Measurements from ENCODE around the gene ECE1. TPM values are rescaled to one million over a fixed set of nuclear protein-coding genes. Genes with fewer than 3 reads are reported as not detected.

The ECE1 gene
- total and polyA plus RNA-seq, 4 donors: 12.1 to 155 (median 123) TPM

GRCh38 chr1:21247892-21248715, 42.2 kb downstream of the ECE1 start:
- no peaks in the 10 kb centered on the region for H3K27me3 ChIP-seq (ENCODE audit: control insufficient read depth in 1 of 2, insufficient read depth in 2 of 2, low read length in 1 of 2)
- peaks cover 2 to 16% of the 10 kb centered on the region in 2 donors for H3K36me3 ChIP-seq (ENCODE audit: control insufficient read depth in 1 of 2, insufficient read depth in 2 of 2, low read length in 1 of 2)
- H3K27ac ChIP-seq (ENCODE audit: low read depth in 1 of 2, low read length in 2 of 2): no peak overlapping the region
- no peak overlapping the region for H3K4me3 ChIP-seq (ENCODE audit: low read length in 2 of 2)
- WGBS, 2 donors: 90 to 92% methylated on average over 14 of the region's 14 CpGs
- H3K9me3 ChIP-seq (ENCODE audit: control insufficient read depth, low read length): no peaks in the 10 kb centered on the region
- intact Hi-C loops (cut with DNase I): no loop called here
- H3K4me1 ChIP-seq (ENCODE audit: control insufficient read depth in 1 of 2, insufficient read depth in 2 of 2, low read length in 2 of 2): no peaks in the 10 kb centered on the region
- DNase-seq (no peak), ATAC-seq (ENCODE audit: low FRiP score) (no peak)

GRCh38 chr1:21246905-21247642, 43.2 kb downstream of the ECE1 start:
- no peak overlapping the region for H3K27ac ChIP-seq (ENCODE audit: low read depth in 1 of 2, low read length in 2 of 2)
- peaks cover 7 to 16% of the 10 kb centered on the region in 2 donors for H3K36me3 ChIP-seq (ENCODE audit: control insufficient read depth in 1 of 2, insufficient read depth in 2 of 2, low read length in 1 of 2)
- no peaks in the 10 kb centered on the region for H3K27me3 ChIP-seq (ENCODE audit: control insufficient read depth in 1 of 2, insufficient read depth in 2 of 2, low read length in 1 of 2)
- H3K9me3 ChIP-seq (ENCODE audit: control insufficient read depth, low read length): no peaks in the 10 kb centered on the region
- WGBS, 2 donors: 90% methylated on average over 20 of the region's 20 CpGs
- no peak overlapping the region for H3K4me3 ChIP-seq (ENCODE audit: low read length in 2 of 2)
- H3K4me1 ChIP-seq (ENCODE audit: control insufficient read depth in 1 of 2, insufficient read depth in 2 of 2, low read length in 2 of 2): no peaks in the 10 kb centered on the region
- ATAC-seq (ENCODE audit: low FRiP score) (no peak), DNase-seq (no peak)
- intact Hi-C loops (cut with DNase I): no loop called here

- no peak overlapping the region for H3K27ac ChIP-seq (ENCODE audit: low read depth in 1 of 2, low read length in 2 of 2)
- no peak for DNase-seq
- intact Hi-C loops (cut with DNase I): no loop called here
- H3K36me3 ChIP-seq (ENCODE audit: control insufficient read depth in 1 of 2, insufficient read depth in 2 of 2, low read length in 1 of 2): peaks cover 7 to 16% of the 10 kb centered on the region in 2 donors
- no peaks in the 10 kb centered on the region for H3K4me1 ChIP-seq (ENCODE audit: control insufficient read depth in 1 of 2, insufficient read depth in 2 of 2, low read length in 2 of 2)
- H3K4me3 ChIP-seq (ENCODE audit: low read length in 2 of 2): no peak overlapping the region
- no peak for ATAC-seq (ENCODE audit: low FRiP score)
- H3K9me3 ChIP-seq (ENCODE audit: control insufficient read depth, low read length): no peaks in the 10 kb centered on the region
- H3K27me3 ChIP-seq (ENCODE audit: control insufficient read depth in 1 of 2, insufficient read depth in 2 of 2, low read length in 1 of 2): no peaks in the 10 kb centered on the region
- WGBS, 2 donors: 97% methylated on average over 4 of the region's 4 CpGs
Observed at GRCh38 chr1:21245688-21246229, 44.5 kb downstream of the ECE1 start.

DNA sequence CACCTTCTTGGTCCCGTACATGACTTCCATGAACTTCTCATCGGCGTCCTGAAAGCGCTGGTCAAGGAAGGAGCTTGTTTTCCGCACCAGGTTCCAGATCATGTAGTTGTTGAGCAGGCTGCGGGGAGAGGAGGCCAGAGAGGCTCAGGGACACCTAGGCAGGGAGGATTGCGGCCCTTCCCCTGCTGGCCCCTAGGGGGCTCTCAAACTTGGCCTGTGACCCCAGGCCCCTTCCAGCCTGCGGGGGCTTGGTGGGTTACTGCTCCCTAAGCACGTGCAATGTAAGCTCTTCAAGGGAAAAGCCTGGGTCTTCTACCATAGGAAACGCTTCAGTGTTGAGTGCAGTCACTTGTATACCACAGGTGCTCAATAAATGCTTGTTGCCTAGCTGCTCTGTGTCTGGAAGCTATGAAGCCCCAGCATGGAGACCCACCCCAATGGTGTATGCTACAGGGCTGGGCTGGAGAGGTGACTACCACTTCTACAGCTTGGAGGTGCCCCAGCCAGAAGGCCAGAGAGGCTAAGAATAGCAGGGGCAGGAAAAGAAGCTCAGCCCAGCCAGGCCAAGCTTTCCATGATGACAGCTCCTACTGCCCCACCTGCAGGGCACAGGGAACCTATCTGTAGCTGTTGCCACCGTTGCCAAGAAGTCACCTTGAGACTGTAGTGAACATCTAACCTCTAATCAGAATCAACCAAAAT, 45.1 kb downstream of the ECE1 start:
- Histone ChIP-seq H3K4me3 (ENCODE audit: low read length in 2 of 2) (no peak overlapping the region), H3K36me3 (ENCODE audit: control insufficient read depth in 1 of 2, insufficient read depth in 2 of 2, low read length in 1 of 2) (peaks cover 7 to 16% of the 10 kb centered on the region in 2 donors), H3K9me3 (ENCODE audit: control insufficient read depth, low read length) (no peaks in the 10 kb centered on the region), H3K27ac (ENCODE audit: low read depth in 1 of 2, low read length in 2 of 2) (no peak overlapping the region), H3K4me1 (ENCODE audit: control insufficient read depth in 1 of 2, insufficient read depth in 2 of 2, low read length in 2 of 2) (no peaks in the 10 kb centered on the region), H3K27me3 (ENCODE audit: control insufficient read depth in 1 of 2, insufficient read depth in 2 of 2, low read length in 1 of 2) (no peaks in the 10 kb centered on the region)
- ATAC-seq (ENCODE audit: low FRiP score) (no peak), DNase-seq (no peak)
- WGBS, 2 donors: 91% methylated on average over 11 of the region's 11 CpGs
- intact Hi-C loops (cut with DNase I): no loop called here

- Histone ChIP-seq H3K27me3 (ENCODE audit: control insufficient read depth in 1 of 2, insufficient read depth in 2 of 2, low read length in 1 of 2) (no peaks in the 10 kb centered on the region), H3K4me1 (ENCODE audit: control insufficient read depth in 1 of 2, insufficient read depth in 2 of 2, low read length in 2 of 2) (no peaks in the 10 kb centered on the region), H3K36me3 (ENCODE audit: control insufficient read depth in 1 of 2, insufficient read depth in 2 of 2, low read length in 1 of 2) (peaks cover 7 to 16% of the 10 kb centered on the region in 2 donors), H3K27ac (ENCODE audit: low read depth in 1 of 2, low read length in 2 of 2) (no peak overlapping the region), H3K4me3 (ENCODE audit: low read length in 2 of 2) (no peak overlapping the region), H3K9me3 (ENCODE audit: control insufficient read depth, low read length) (no peaks in the 10 kb centered on the region)
- no peak for DNase-seq
- intact Hi-C loops (cut with DNase I): no loop called here
- WGBS, 2 donors: 88% methylated on average over 10 of the region's 10 CpGs
- no peak for ATAC-seq (ENCODE audit: low FRiP score)
Observed at GRCh38 chr1:21244154-21244553, 46.1 kb downstream of the ECE1 start.

- H3K9me3 ChIP-seq (ENCODE audit: control insufficient read depth, low read length): no peaks in the 10 kb centered on the region
- WGBS, 2 donors: 88 to 92% methylated on average over 4 of the region's 4 CpGs
- H3K4me3 ChIP-seq (ENCODE audit: low read length in 2 of 2): no peak overlapping the region
- no peak for ATAC-seq (ENCODE audit: low FRiP score)
- no peaks in the 10 kb centered on the region for H3K4me1 ChIP-seq (ENCODE audit: control insufficient read depth in 1 of 2, insufficient read depth in 2 of 2, low read length in 2 of 2)
- no peak overlapping the region for H3K27ac ChIP-seq (ENCODE audit: low read depth in 1 of 2, low read length in 2 of 2)
- DNase-seq: no peak
- intact Hi-C loops (cut with DNase I): no loop called here
- no peaks in the 10 kb centered on the region for H3K27me3 ChIP-seq (ENCODE audit: control insufficient read depth in 1 of 2, insufficient read depth in 2 of 2, low read length in 1 of 2)
- peaks cover 7 to 16% of the 10 kb centered on the region in 2 donors for H3K36me3 ChIP-seq (ENCODE audit: control insufficient read depth in 1 of 2, insufficient read depth in 2 of 2, low read length in 1 of 2)
Observed at GRCh38 chr1:21242846-21243245, 47.4 kb downstream of the ECE1 start.

DNA sequence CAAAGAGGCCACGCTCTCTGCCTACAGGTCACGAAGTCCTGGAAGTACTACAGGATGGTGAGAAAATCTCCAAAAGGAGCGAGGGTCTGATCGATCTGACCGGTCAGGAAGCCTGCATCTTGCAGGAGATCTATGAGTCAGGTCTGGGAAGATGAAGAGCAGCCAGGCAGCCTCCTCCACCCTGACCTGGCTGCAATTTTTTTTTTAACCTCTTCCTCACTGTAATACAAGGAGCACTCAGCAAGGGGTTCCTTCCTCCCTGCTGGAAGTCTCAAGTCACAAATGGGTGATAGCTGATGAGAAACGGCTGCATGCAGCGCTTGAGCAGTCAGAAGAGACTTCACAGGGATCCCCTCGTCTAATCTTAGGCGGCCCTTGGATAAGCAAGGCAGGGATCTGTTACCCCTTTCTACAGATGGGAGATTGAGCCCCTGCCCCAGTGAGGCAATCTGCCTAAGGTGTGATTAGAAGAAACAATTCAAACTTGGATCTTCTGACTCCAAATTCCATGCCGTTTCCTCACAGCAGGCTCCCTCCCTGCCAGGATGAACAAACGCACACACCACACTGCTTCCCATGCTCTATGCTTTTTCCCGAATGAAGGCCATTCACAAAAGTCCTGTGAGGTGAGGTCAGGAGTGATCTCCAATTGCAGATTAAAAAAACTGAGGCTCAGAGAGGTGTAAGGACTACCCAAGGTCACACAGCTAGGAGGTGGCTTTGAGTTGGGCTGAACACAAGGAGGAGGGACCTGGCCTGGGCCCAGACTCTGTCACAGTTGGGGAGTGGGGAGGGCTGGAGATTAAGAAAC, 48.3 kb downstream of the ECE1 start:
- peaks cover 4 to 11% of the 10 kb centered on the region in 2 donors for H3K36me3 ChIP-seq (ENCODE audit: control insufficient read depth in 1 of 2, insufficient read depth in 2 of 2, low read length in 1 of 2)
- no peaks in the 10 kb centered on the region for H3K4me1 ChIP-seq (ENCODE audit: control insufficient read depth in 1 of 2, insufficient read depth in 2 of 2, low read length in 2 of 2)
- DNase-seq (no peak), ATAC-seq (ENCODE audit: low FRiP score) (no peak)
- intact Hi-C loops (cut with DNase I): no loop called here
- no peak overlapping the region for H3K4me3 ChIP-seq (ENCODE audit: low read length in 2 of 2)
- no peaks in the 10 kb centered on the region for H3K9me3 ChIP-seq (ENCODE audit: control insufficient read depth, low read length)
- H3K27ac ChIP-seq (ENCODE audit: low read depth in 1 of 2, low read length in 2 of 2): no peak overlapping the region
- H3K27me3 ChIP-seq (ENCODE audit: control insufficient read depth in 1 of 2, insufficient read depth in 2 of 2, low read length in 1 of 2): no peaks in the 10 kb centered on the region
- WGBS, 2 donors: 75 to 84% methylated on average over 12 of the region's 12 CpGs

DNA sequence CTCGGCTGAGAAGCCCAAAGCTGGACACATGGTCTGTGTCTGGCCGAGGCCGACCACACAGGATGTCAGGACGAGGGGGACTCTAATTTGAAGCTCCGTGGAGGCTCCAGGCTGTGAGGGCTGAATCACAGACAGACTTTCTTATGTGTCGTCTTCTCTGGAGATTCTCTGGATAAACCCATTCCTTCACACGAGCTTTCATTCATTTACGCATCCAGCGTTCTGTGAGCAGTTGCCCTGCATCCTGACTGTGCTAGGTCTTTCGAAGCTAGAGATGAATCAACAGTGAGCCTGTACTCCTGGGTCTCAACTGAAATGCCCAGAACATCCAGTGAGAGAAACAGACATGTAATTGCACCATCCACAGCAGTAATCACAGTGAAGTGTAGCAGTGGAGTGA, 49.6 kb downstream of the ECE1 start:
- intact Hi-C loops (cut with DNase I): no loop called here
- Histone ChIP-seq H3K4me1 (ENCODE audit: control insufficient read depth in 1 of 2, insufficient read depth in 2 of 2, low read length in 2 of 2) (no peaks in the 10 kb centered on the region), H3K36me3 (ENCODE audit: control insufficient read depth in 1 of 2, insufficient read depth in 2 of 2, low read length in 1 of 2) (peaks cover 4 to 11% of the 10 kb centered on the region in 2 donors), H3K27me3 (ENCODE audit: control insufficient read depth in 1 of 2, insufficient read depth in 2 of 2, low read length in 1 of 2) (no peaks in the 10 kb centered on the region), H3K4me3 (ENCODE audit: low read length in 2 of 2) (no peak overlapping the region), H3K9me3 (ENCODE audit: control insufficient read depth, low read length) (no peaks in the 10 kb centered on the region), H3K27ac (ENCODE audit: low read depth in 1 of 2, low read length in 2 of 2) (no peak overlapping the region)
- ATAC-seq (ENCODE audit: low FRiP score) (no peak), DNase-seq (no peak)
- 90 to 91% methylated on average over 10 of the region's 10 CpGs for WGBS, 2 donors
